NCI-H774 (cell line): ENCODE data around the gene LZTFL1.
"Not testable (repeated sequence)": the region's sequence is repeated elsewhere in the genome, so short reads cannot be mapped to it uniquely, and the experiment has no call there.

ENCODE experiments used
- DNase-seq: peaks from one replicate; lab custom pipeline; 2025; lab: John Stamatoyannopoulos, UW

LZTFL1 gene

GRCh38 chr3:45864760-45865519, 23.0 kb upstream of the LZTFL1 start:
- no peak for DNase-seq

DNA sequence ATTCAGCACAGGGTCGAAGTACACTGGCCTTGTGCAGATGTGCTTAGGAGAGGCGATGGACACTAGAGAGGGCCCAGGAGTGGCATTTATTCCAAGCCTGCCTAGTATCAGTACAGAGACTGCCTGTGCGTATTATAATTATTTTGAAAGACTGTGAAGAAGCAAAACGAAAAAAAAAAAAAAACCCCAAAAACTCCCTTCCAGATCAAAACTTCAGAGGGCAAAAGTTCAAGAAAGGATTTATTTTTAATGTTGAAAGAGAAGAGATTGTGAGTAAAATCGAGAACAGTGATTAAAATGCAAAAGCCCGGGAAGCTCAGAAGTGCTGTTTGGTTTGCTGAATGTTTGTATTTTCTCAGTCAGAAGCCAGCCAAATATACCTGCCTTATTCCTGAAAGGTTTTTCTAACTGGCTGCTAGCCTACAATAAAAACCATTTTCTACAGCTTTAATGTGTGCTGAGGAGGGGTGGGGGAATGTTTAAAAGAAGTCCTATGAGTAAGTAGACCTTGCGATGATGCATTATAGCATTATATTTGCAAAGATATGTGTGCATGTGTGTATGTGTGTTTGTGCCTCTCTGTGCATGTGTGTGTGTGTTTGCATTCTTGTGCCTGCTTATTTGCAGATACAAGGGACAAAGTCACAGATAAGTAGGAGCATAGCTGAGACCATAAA, 19.3 kb upstream of the LZTFL1 start:
- no peak for DNase-seq

DNA sequence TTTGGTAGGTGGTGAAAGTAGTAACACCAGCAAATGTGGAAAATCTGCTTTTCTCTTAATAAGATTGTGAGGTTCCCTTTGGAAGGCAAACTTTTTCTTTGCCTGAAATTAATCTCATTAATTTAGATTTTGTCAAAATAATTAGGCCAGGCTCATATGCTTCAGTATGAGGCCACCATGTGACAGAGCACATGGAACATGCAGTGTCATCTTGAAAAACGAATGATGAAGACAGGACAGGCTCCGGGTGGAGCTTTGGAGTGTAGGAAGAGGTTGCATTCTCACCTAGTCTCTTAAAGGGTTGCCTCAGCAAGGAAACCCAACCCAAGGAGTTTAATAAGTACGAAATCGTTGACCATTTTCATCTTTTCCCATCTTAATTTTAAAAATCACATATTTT, 18.6 kb upstream of the LZTFL1 start:
- no peak for DNase-seq

DNA sequence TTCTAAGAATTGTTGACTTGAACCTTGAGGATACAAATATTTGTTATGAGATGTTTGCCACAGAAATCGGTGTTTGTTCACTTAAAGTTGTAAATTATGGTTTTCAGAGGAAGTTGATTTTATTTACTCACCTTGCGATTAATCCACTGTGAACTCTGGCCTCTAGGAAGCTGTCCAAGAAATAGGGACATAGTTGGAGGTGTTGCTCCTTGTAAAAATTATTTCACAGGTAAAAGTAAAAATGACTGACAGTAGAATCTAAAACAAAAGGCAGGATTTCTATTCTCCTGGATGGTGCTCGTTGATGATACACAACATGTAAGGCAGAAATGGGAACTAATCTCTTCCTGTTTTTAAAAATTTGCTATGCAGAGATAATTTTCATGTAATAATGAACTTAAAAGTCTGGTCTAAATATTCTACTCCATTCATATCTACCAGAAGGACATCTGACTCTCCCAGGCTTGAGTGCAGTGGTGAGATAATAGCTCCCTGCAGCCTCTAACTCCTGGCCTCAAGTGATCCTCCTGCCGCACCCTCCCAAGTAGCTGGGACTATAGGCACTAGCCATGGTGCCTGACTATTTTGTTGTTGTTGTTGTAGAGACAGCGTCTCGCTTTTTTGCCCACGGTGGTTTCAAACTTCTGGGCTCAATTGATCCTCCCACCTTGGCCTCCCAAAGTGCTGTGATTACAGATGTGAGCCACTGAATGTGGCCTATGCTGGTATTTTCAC, 17.1 kb upstream of the LZTFL1 start:
- DNase-seq: no peak

DNA sequence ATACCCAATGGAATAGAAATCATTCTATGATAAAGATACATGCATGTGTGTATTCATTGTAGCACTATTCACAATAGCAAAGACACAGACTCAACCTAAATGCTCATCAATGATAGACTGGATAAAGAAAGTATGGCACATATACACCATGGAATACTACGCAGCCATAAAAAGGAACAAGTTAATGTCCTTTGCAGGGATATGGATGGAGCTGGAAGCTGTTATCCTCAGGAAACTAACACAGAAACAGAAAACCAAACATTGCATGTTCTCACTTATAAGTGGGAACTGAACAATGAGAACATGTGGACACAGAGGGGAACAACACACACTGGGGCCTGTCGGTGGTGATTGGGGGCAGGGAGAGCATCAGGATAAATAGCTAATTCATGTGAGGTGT, 15.1 kb upstream of the LZTFL1 start:
- DNase-seq: not testable (repeated sequence)

DNA sequence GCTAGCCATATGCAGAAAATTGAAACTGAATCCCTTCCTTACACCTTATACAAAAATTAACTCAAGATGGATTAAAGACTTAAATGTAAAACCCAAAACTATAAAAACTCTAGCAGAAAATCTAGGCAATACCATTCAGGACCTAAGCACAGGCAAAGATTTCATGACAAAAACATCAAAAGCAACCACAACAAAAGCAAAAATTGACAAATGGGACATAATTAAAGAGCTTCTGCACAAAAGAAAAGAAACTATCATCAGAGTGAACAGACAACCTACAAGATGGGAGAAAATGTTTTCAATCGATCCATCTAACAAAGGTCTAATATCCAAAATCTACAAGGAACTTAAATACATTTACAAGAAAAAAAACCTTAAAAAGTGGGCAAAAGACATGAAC, 14.4 kb upstream of the LZTFL1 start:
- not testable (repeated sequence) for DNase-seq

GRCh38 chr3:45852828-45853227, 10.9 kb upstream of the LZTFL1 start:
- no peak for DNase-seq

DNA sequence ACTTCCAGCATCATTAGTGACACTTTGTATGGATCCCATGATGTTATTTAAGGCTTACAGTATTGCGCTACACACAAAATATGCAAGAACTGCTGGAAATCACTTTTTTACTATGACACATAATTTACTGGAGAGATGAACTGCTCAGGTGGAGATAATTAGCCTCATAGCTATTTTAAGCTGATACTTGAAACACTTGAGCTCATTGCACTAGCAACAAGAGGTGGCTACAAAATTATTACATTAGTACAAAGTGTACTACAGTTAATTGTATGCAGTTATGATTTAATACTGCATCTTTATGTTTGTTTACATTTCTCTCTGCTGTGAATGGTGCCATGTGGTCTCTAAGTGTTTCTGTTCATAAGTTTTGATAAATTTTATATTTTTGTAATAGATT, 6.5 kb upstream of the LZTFL1 start:
- no peak for DNase-seq

- DNase-seq: no peak
Observed at GRCh38 chr3:45844616-45845015, 2.7 kb upstream of the LZTFL1 start.

DNA sequence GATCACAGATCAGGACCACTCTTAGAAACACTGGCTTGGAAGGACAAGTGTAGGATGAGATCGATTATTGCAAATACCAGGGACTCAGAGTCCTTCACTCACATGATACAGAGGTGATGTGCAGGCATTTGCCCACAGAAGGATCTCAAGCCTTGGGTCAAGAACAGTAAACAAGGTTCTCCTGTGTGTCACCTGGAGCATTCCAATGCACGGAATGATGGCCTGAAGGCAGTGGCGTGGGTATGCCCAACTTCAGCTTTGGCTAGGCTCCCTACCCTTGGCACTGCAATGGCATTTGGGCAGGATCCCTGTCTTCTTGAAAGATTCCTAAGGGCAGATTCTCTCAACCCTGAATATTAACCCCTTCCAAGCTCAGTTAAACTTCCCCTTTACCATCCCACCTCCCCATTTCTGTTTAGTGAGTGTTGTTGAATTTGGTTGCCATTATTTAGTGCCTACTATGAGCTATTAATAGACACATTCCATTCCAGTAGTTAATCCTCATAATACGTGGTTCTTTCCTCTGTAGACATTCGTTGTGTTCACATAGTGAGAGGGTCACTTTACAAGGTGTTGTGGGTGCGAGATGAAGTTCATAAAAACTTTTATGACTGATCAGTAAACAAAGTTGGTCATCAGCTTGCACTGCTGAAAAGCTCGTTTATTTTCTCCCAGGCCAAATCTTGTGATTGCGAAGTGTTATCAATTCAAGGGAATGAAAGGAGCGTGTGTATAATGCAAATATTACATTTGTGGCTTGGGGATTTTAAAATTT, 1.1 kb upstream of the LZTFL1 start:
- no peak for DNase-seq

DNA sequence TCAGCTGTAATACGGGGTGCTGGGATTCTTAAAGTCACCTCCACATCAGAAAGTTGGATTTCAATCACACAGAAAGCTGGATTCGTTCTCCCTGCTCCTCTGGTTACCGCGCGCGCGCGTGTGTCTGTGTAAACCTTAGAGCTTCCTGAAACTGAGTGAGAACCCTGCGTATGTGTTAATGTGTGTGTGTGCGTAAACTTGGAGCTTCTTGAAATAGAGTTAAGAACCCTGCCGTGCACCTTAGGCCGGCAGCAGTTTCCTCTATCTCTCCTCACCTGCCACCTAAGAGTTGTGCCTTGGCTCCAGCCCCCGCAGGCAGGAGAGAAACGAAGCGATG, 531 bp downstream of the LZTFL1 start:
- no peak for DNase-seq

DNA sequence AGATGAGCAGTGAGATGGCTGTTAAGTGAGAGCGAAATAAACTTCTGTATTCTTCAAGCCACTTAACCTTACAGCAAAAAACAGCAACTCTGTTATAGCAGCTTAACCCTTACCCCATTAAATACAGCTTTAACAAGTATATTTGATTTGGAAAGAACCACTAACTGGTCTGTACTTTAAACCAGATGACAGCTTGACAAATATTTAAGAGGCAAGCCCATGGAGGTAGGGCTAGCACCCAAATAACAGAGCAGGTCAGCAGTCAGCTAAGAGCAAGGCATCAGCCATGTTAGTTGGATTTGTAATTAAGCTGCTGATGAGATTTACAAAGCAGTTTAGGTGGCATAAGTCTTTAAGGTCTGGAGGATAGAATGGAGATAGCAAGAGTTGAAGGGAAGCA, 3.5 kb downstream of the LZTFL1 start:
- no peak for DNase-seq

DNA sequence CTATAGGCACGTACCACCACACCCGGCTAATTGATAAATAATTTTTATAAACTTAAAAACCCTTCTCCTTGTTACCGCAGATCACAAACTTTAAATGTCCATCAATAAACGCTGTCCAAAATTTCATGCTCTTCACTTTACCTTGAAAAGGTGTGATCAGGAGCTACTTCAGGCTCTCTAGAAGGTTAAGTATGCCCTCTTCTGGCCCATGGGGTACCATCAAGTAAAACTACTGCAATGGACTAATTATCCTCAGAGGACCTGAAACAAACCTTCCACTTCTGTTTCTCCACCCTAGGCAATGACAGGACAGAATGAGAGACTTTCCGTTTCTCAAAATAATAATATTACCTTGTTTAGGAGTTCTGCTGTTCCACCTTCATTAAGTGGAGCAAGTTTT, 9.2 kb downstream of the LZTFL1 start:
- DNase-seq: peak; percentile 7

DNA sequence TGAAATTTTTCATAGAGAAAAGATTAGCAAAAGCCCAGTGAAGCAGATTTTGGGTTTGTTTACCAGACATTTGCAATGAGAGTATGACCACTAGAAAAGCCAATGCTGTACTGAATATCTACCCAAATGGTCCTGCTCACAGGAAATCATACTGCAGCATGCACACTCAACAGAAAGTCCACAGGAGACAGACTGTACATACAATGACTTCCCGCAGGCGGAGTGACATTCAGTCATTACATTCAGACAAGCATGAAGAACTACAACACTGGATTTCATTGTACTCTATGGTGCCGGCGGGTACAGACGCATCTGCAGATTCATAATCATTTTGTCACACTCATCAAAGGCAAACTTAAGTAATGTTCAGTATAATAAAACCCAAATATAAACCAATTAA, 11.8 kb downstream of the LZTFL1 start:
- DNase-seq: no peak

GRCh38 chr3:45826908-45827307, 15.0 kb downstream of the LZTFL1 start:
- no peak for DNase-seq

DNA sequence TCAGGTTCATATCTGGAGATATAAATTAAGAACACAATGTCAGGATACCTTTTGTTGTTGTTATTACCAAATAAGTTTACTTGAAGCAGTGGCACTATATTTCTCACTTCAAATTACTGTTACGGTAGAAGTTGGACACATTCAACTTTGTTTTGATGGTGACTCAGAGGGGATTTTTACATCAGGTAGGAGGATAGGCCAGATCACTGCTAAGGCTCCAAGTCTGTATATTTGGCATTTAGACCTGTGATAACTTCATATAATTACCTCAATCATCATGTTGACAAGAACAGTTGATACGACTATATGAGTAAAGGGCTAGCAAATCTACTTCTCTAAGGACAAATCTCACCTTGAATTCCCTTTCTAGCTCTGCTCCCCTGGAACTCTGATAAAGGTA, 15.6 kb downstream of the LZTFL1 start:
- no peak for DNase-seq

DNA sequence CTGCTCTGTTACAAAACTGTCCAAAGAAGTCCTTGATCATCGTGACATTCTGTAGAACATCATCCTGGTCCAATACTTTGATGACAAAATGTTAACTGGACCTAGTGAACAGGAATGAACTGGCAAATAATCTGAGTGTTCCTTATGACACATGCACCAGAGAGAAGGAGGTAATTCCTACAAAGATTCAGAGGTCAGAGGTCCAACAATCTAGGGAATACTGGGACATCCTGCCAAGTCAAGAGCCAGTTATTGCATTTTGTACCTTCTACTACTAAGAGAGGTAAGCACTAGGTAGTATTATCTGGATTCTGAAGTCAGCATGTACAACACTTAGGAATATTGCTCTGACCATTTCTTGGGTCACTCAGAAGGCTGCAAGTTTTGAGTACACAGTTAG, 20.8 kb downstream of the LZTFL1 start:
- DNase-seq: no peak

- DNase-seq: no peak
Observed at GRCh38 chr3:45819543-45819942, 22.4 kb downstream of the LZTFL1 start.

GRCh38 chr3:45817831-45818522, 23.9 kb downstream of the LZTFL1 start:
- peak; percentile 34 for DNase-seq

DNA sequence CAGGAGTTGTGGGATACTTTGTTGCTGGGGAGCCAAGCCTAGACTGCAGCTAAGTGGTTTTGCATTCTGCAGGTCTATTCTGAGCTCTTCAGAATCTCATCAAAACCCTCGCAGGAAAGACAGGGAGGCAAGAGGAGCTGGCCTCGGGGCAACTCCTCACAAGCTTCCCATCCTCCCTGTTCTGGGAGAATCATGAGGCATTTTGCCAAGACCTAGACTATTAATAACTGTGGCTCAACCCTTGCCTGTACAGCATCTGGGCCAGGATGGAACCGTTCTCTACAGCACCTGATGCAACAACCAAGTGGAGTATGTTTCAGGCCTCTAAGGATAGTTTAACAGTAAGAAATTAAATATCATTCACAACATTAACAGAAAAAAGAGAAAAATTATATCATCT, 25.4 kb downstream of the LZTFL1 start:
- no peak for DNase-seq

DNA sequence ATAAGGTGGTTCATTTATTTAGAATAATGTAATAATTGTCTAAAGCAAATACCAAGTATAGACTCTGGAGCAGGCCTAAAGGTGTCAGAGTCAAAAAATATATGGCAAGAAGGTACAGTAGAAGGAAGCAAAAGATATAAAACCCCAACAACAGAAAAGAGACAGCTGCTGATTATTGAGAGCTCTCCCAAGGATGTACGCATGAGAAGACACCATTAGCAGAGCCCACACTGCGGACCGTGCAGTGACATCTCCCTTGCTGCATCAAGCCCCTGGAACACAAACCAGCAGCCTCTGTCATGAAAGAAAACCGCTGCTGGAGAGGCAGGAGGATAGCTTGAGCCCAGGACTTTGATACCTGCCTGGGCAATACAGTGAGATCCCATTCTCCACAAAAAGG, 27.6 kb downstream of the LZTFL1 start:
- no peak for DNase-seq
